NCI-H82 (cell line): ENCODE data around the gene PIF1.
"Not testable (repeated sequence)": the region's sequence is repeated elsewhere in the genome, so short reads cannot be mapped to it uniquely, and the experiment has no call there.

ENCODE experiments used
- DNase-seq: peaks from one replicate; lab custom pipeline; 2025; lab: John Stamatoyannopoulos, UW

The PIF1 gene

GRCh38 chr15:64810497-64811326 lies 14.7 kb downstream of the PIF1 start:
- peak; percentile 66 for DNase-seq

DNA sequence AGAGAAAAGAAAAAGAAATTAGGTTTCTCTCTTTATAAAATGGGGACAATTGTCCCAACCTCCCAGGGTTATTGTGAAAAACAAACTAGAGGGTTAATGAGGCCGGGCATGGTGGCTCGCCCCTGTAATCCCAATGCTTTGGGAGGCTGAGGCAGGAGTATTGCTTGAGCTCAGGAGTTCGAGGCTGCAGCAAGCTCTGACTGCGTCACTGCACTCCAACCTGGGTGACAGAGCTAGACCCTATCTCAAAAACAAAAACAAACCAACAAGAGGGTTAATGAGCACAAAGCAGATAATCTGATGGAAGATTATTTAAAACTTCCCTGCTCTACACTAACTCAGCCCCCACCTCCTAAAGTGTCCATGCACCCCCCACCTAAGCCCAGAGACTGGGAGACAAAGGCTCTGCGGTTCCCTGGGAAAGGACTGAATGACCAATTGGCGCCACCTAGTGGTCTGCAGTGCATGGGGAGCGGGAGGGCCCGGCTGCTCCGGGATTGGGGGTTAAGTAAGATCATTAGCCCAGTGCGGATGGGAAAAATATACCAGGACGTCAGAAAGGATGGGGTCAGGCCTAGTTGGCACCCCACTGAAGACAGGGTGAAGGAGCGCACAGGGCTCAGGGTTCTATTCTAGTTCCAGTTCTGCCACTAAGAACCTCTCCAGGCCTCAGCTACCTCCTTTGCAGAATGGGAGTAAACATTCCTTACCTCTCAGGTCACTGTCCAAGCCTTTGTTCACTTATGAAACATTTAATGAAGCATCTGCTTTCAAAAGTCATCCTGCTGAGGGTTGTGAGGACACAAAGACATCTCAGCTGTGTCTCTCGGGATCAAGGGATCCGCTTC lies 15.6 kb downstream of the PIF1 start:
- DNase-seq, result peak; percentile 94

DNA sequence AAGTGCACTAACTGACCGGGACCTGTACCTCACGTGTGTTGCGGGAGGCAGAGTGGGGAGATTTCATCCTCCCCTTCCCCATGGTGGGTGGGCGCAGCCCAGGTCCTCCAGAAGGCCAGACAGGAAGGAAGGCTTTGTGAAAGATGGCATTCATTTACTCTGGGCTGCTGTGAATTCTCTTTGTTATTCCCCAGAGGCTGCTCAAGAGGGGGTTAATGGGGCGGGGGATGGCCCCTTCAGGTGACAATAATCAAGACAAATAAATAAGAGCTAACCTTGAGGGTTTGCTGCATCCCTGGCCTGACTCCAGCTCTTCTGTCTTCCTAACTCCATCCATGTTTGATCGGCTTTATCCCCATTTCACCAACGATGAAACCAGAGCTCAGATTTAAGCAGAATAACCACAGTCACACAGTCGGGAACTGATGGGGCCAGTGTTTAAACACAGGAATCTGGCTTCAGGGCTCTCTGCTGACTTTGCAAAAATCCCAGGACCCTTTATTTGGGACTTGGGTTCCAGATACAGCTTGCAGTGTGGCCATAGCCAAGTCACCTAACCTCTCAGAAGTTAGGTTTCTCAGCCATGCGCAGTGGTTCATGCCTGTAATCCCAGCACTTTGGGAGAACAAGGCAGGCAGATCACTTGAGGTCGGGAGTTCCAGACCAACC lies 16.5 kb downstream of the PIF1 start:
- no peak for DNase-seq

DNA sequence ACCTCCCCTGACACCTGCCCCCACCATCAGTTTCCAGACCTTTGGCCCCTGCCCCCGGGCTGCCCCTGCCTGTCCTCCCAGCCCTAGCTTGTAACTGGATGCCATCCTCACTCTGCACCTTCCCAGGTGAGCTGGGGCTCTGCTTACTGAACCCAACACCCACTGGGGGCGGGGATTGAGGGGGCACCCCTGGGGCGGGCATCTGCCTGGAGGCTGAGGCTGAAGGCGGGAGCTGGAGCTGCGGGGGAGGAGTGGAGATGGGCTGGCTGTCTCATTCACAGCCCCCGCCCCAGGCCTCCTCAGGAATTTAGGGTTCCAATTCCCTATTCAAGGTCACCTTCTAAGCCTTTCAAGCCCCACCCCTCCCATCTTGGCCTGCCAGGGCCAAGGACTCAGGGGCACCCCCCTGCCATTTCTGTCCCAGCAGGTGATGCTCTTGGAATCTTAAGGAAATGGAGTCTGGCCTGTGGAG lies 17.7 kb downstream of the PIF1 start:
- DNase-seq, result no peak

DNA sequence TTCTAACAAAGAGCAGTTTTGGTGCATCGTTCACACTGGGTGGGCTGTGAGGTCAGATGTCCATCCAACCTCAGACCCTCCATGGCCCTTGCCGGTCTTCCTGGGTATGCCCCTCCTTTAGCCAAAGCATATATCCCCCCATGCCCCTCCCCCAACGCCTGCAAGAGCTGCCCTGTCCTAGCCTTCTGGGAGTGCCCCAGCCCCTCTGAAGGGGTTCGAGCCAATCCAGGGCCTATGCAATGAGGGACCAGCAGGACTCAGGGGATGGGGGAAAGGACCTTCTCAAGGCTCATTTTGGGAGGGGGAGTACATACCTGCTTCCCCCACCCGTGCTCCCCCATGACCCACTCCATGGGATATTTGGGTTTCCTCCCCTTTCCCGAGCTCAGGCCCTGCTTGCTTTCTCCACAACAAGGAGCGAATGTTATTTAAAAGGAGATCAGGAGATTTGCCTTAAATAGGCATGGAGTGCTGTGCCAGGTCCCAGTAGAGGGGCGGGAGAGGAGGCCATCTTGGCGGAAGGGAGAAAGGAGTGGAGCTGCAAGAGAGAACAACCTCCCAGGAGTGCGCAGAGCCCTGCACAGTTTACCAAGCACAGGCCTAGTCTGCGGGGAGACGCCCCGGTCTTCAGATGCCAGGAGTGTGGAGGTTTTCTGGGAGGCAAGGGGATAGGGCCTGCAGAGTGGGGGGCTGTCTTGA lies 18.2 kb downstream of the PIF1 start:
- no peak for DNase-seq

DNA sequence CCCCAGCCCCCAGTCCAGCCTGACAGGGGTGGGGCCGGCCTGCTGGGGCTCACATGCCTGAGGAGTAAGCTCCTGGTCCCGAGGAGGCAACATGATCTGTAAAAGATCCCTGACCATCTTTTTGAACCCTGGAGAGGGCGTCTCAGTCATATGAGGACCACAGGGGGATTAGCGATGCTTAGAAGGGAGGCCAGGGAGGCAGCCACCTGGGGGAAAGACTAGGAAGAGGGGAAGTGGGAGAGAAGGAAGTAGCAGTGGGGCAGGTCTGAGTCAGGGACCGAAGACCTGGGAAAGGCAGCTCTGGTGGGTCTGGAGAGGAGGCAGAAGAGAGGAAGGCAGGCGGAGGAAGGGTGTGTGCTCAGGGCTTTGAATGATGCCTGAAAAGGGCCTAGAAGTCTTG lies 18.9 kb downstream of the PIF1 start:
- DNase-seq, result peak; percentile 38

- DNase-seq, result no peak
These were observed 20.8 kb downstream of the PIF1 start for GRCh38 chr15:64804619-64805018.

DNA sequence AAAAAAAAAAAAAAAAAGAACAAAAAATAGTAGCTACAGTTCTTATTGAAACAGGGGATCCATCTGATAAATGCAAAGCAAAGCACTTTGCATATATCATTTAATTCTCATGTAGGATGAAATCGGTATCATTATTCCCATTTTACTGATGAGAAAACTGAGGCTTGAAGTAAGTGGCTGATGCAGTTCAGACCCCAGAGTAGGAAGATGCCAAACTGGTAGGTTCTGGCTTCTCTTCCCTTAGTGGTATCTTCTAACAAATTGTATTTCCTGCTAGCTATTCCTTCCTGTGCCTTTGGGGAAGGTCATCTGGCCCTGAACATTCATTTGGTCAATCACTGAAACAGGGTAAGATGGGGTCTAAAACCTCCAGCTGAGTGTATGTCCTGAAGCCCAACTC lies 21.9 kb downstream of the PIF1 start:
- DNase-seq, result no peak

- no peak for DNase-seq
These were observed 25.0 kb downstream of the PIF1 start for GRCh38 chr15:64800476-64800875.

DNA sequence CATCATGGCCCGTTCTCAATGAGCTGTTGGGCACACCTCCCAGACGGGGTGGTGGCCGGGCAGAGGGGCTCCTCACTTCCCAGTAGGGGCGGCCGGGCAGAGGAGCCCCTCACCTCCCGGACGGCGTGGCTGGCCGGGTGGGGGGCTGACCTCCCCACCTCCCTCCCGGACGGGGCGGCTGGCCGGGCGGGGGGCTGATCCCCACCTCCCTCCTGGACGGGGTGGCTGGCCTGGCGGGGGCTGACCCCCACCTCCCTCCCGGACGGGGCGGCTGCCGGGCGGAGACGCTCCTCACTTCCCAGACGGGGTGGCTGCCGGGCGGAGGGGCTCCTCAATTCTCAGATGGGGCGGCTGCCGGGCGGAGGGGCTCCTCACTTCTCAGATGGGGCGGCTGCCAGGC lies 26.5 kb downstream of the PIF1 start:
- DNase-seq, result not testable (repeated sequence)

DNA sequence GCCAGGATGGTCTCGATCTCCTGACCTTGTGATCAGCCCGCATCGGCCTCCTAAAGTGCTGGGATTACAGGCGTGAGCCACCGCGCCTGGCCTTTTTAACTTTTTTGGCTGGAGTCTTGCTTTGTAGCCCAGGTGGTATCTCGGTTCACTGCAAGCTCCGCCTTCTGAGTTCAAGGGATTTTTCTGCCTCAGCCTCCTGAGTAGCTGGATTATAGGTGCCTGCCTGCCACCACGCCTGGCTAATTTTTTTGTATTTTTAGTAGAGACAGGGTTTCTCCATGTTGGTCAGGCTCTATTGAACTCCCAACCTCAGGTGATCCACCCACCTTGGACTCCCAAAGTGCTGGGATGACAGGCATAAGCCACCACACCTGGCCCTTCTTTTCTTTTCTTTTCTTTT lies 29.5 kb downstream of the PIF1 start:
- DNase-seq, result not testable (repeated sequence)

DNA sequence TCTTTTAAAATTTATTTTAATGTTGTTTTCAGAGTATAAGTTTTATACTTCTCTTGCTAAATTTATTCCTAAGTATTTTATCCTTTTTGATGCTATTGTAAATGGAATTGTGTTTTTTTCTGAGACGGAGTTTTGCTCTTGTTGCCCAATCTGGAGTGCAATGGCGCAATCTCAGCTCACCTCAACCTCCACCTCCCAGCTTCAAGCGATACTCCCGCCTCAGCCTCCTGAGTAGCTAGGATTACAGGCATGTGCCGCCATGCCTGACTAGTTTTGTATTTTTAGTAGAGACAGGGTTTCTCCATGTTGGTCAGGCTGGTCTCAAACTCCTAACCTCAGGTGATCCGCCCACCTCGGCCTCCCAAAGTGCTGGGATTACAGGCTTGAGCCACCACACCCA lies 30.1 kb downstream of the PIF1 start:
- DNase-seq, result not testable (repeated sequence)

DNA sequence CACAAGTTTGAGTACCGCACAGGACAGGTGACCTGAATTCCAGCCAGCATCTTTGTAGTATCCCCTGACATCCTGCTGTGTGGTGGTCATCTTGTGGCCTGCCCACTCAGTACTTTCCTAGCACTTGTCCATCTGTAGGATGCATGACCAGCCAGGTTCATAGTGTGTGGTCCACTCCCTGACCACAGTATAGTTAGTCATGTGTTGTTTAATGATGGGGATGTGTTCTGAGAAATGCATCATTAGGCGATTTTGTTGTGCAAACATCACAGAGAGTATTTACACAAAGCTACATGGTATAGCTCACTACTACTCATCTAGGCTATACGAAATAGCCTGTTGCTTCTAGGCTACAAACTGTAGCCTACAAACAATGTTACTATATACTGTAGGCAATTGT lies 33.2 kb downstream of the PIF1 start:
- DNase-seq, result no peak

DNA sequence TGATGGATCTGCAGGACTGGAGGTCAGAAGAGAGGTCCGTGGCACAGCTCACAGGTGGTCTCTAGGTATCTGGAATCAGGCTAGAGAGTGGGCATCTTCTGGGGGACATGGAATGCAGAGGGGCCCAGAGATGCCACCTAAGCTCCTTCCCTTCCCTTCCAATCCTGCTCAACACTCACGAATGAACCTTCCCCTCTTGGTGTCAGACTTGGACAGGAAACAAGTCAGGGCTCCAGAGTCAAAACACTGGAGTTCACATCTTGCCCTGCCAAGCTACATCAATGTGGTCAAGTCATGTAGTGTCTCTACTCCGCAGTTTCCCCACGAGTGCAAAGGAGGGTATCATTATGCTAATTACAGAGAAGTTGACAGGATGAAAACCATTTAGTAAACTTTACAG lies 34.0 kb downstream of the PIF1 start:
- DNase-seq, result no peak

- no peak for DNase-seq
These were observed 41.7 kb downstream of the PIF1 start for GRCh38 chr15:64783796-64784195.

GRCh38 chr15:64782751-64783150 lies 42.7 kb downstream of the PIF1 start:
- DNase-seq, result no peak

DNA sequence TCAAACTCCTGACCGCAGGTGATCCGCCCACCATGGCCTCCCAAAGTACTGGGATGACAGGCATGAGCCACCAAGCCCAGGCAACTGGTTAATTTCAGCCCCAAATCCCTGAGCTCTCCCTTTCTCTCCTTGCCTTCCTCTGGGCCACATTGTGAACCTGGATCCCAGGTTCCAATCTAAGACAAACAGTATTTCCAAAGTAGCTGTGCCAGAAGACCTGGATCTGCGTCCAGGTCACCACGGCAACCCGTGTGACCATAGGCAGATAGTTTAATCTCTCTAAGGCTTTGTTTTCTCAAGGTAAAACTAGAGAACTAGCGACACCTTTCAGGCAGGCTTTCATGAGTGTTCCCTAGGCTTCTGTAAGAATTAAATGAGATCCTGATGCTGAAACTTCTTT lies 44.1 kb downstream of the PIF1 start:
- DNase-seq, result no peak

GRCh38 chr15:64780600-64781156 lies 44.8 kb downstream of the PIF1 start:
- DNase-seq, result peak; percentile 97

- no peak for DNase-seq
These were observed 45.8 kb downstream of the PIF1 start for GRCh38 chr15:64779630-64780029.

- no peak for DNase-seq
These were observed 46.4 kb downstream of the PIF1 start for GRCh38 chr15:64779024-64779423.

- DNase-seq, result no peak
These were observed 49.1 kb downstream of the PIF1 start for GRCh38 chr15:64776402-64776786.
